LNCaP clone FGC (cell line): ENCODE results near the gene PCK1.

Source experiments
- DNase-seq: peaks from one replicate; pipeline ENCODE4 v3.0.0-alpha.2; 2011; ENCODE audit warnings: low read depth
- H3K4me3 ChIP-seq: 2 replicates; pipeline ENCODE4 v1.5.1; 2011; ENCODE audit warnings: mild to moderate bottlenecking, low read depth, low read length, control low read depth
- CTCF ChIP-seq: IDR thresholded peaks from 2 replicates; pipeline ENCODE4 v1.5.1; 2012; ENCODE audit warnings: mild to moderate bottlenecking; ENCODE audit not compliant: control insufficient read depth, insufficient read depth; ENCODE audit errors: extremely low read depth

PCK1 gene

GRCh38 chr20:57601737-57602136 is 40.8 kb downstream of the PCK1 start:
- no peak for TF ChIP-seq CTCF
- no peak overlapping the region for H3K4me3 ChIP-seq
- no peak for DNase-seq

DNA sequence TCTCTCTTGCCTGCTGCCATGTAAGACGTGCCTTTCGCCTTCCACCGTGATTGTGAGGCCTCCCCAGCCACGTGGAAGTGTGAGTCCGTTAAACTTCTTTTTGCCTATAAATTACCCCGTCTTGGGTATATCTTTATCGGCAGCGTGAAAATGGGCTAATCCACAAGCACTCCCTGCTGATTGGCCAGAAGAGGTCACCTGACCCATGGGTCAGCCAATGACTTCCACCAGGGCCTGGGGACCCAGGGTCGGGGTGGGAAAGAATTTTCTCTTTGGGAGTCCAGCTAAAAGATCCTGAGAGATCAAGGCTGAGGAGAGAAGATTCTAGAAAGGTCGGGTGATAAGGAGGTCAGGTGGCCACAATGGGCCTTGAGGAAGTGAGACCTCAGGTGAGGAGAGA is 42.2 kb downstream of the PCK1 start:
- TF ChIP-seq CTCF, result no peak
- no peak for DNase-seq

GRCh38 chr20:57605045-57605444 is 44.1 kb downstream of the PCK1 start:
- DNase-seq, result no peak
- no peak overlapping the region for H3K4me3 ChIP-seq
- TF ChIP-seq CTCF, result no peak

More for the DNA sequence above, 42.2 kb downstream of the PCK1 start:
- no peak overlapping the region for H3K4me3 ChIP-seq

GRCh38 chr20:57605878-57606277 is 45.0 kb downstream of the PCK1 start:
- TF ChIP-seq CTCF, result no peak
- no peak for DNase-seq
- no peak overlapping the region for H3K4me3 ChIP-seq

DNA sequence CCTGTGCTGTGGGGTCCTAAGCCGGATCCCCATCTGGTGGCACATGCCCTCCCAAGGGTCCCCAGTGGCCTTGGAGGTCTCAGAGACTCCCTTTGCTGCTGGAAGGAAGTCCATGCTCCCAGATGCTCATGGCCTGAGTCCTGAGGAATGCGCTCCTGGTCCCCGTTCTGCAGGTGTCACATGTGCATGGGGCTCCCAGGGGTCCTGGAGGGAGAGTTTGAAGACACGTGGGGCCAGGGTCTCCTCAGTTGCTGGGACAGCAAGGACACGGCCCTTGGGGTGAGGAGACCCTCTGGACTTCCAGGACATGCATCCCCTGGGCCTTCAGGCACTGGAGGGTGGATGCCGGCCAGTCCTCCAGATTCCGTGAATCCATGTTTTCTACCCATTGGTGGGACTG is 47.6 kb downstream of the PCK1 start:
- no peak for DNase-seq
- TF ChIP-seq CTCF, result no peak
- no peak overlapping the region for H3K4me3 ChIP-seq

DNA sequence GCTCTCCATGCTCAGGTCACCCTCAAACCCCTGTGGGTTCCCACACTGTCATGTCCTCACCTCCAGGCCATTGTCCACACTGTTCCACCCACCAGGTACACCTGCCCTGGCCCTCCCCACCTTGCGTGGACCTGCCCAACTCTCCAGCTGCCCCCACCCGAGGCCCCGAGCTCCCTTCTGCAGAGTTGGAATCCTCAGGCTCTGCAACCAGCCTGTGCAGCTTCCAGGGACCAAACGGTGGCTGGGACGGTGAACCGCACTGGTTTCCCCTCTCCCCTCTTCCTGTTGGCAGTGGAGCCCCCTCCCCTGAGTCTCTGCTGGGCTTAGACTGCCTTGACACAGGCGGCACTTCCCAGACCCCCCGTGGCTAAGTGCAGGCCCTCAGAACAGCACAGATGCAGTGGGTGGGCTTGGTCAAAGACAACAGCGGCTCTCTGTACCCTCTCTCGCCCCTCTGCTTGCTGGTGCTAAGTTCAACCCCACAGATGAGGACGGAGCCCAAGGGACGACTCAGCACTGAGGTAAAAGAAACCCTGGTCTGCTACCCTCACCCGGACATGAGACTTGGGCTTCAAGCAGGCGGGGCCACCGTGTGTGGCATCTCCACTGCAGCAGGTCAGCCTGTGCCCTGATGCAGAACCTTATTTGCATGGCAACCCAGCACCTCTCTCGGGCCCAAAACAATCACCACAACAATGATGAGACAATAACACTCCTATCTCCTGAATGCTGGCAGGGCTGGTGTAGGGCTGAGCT is 48.4 kb downstream of the PCK1 start:
- TF ChIP-seq CTCF, result no peak
- DNase-seq, result no peak
- H3K4me3 ChIP-seq, result no peak overlapping the region

DNA sequence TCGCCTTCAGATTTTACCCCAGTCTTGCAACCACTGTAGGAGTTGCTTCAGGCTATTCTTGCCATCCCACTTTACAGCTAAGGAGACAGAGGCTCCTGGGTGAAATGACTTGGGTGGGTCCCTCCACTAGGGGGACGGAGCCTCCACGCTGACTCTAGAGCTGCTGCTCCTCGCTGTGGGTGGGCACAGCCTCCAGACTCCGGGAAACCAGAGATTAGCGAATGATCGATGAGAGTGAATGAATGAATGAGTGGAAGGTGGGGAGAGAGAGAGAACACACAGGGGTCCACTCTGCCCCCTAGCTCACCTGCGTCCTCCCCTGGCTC is 48.9 kb downstream of the PCK1 start:
- TF ChIP-seq CTCF, result no peak
- H3K4me3 ChIP-seq, result no peak overlapping the region
- no peak for DNase-seq
